Aorta (tissue), 5 donors: ENCODE measurements around the gene MAN2B2. TPM values are rescaled to one million over a fixed set of nuclear protein-coding genes. Genes with fewer than 3 reads are reported as not detected.

Source experiments
- ATAC-seq: fragments of 200-7000 bp; cut with Tn5 transposase; one replicate; pipeline ENCODE4 v1.9.1; 2022; ENCODE audit warnings: moderate library complexity; ENCODE audit not compliant: low FRiP score
- DNase-seq, 2 donors: peaks; one replicate each; pipeline ENCODE4 v3.0.0-alpha.2; 2020
- H3K27ac ChIP-seq, 2 donors: one replicate each; pipeline ENCODE4 v1.5.1; 2013; ENCODE audit warnings: low read length in 2 of 2, mild to moderate bottlenecking in 2 of 2, moderate library complexity in 2 of 2, control low read depth in 1 of 2, inconsistent platforms in 1 of 2, low read depth in 1 of 2
- H3K27me3 ChIP-seq, 2 donors: one replicate each; pipeline ENCODE4 v1.6.1; 2013; ENCODE audit warnings: control low read depth in 1 of 2, low read length in 1 of 2, mild to moderate bottlenecking in 1 of 2, moderate library complexity in 1 of 2; ENCODE audit not compliant: insufficient read depth in 2 of 2, control insufficient read depth in 1 of 2
- H3K36me3 ChIP-seq, 2 donors: one replicate each; pipeline ENCODE4 v1.6.1; 2013; ENCODE audit warnings: control low read depth in 1 of 2, low read length in 1 of 2, mild to moderate bottlenecking in 1 of 2; ENCODE audit not compliant: insufficient read depth in 2 of 2, control insufficient read depth in 1 of 2
- H3K4me1 ChIP-seq, 2 donors: one replicate each; pipeline ENCODE4 v1.6.1; 2013; ENCODE audit warnings: low read length in 2 of 2, control low read depth in 1 of 2, mild to moderate bottlenecking in 1 of 2, moderate library complexity in 1 of 2; ENCODE audit not compliant: insufficient read depth in 2 of 2, control insufficient read depth in 1 of 2
- H3K4me3 ChIP-seq, 2 donors: one replicate each; pipeline ENCODE4 v1.5.1; 2013; ENCODE audit warnings: low read length in 2 of 2, control low read depth in 1 of 2, mild to moderate bottlenecking in 1 of 2
- H3K9me3 ChIP-seq: one replicate; pipeline ENCODE4 v1.6.1; 2013; ENCODE audit warnings: mild to moderate bottlenecking, low read length; ENCODE audit not compliant: control insufficient read depth
- WGBS, 2 donors: extraction: QIAGEN DNeasy Blood & Tissue Kit; methylation state at CpG; one replicate each; pipeline ENCODE4 v1.1.7; 2013; 5-methylcytosine and 5-hydroxymethylcytosine counted together
- intact Hi-C, 2 donors: fragments of 100-400 bp; cut with DNase I; formaldehyde crosslinking; loops; one replicate each; pipeline versions ENCODE4 v1.14.2 to v1.15.0; 2022
- polyA plus RNA-seq, 2 donors: library from polyadenylated mRNA; stranded (reverse); fragments of 200-250 nt; gene quantifications; one replicate each; pipeline ENCODE4 v1.2.3, GENCODE V29; 2013
- total RNA-seq, 2 donors: library from RNA; stranded (reverse); fragmentation: NEBNext Ultra II Directional; extraction: Animal tissue kit (Norgen Biotek cat#: 25700); gene quantifications; one replicate each; pipeline ENCODE4 v1.2.1, GENCODE V29; 2021
- donor health status: healthy with polysubstance abuse.
- donor health status: Bipolar disorder and iron deficiency.
- donor health status: DM: no; HTN: no; CAD: no.
- donor health status: DM: no; HTN: no; CAD: no.
- donor health status: DM: yes; HTN: yes; CAD: no.

Gene MAN2B2
- total and polyA plus RNA-seq, 4 donors, result 13.1 to 58.0 (median 42.5) TPM

DNA sequence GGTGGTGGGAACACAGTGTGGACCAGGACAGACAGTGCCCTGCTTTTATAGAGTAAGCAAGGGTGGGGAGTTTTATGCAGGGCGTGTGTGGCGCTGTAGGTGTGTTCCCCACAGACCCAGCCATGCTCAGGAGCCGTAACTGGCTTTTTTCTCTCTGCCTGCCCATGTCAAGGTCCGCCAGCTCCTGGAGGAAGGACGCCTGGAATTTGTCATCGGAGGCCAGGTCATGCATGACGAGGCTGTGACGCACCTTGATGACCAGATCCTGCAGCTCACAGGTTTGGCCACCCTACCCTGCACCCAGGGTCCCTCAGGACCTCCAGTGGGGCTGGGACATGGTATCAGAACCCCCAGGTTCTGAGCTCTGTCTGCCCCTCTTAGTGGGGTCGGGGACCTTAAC, 3.2 kb downstream of the MAN2B2 start:
- DNase-seq, result no peak
- no peak for ATAC-seq
- no peak overlapping the region for H3K27ac ChIP-seq

DNA sequence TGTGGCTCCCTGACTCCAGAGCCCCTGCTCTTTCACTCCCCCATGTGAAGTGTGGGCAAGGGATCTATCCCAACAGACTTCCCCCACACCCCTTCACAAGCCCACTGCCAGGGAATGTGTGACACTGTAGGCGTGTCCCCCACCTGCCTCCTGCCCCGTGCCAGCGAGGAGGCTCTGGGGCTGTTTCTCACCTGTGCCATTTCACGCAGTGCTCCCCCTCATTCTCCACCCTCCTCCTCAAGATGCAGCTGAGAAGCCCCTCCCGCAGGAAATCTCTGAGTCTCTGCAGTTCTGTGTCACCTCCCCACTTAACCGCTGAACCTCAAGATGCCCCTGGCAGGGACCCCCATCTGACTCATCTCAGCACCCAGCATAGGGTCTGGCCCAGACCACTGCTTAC, 5.4 kb downstream of the MAN2B2 start:
- Histone ChIP-seq H3K27me3 (no peaks in the 10 kb centered on the region), H3K27ac (no peak overlapping the region), H3K36me3 (peaks cover 0 to 10% of the 10 kb centered on the region in 2 donors), H3K4me3 (no peak overlapping the region), H3K9me3 (peaks cover 3% of the 10 kb centered on the region), H3K4me1 (no peaks in the 10 kb centered on the region)
- DNase-seq, result no peak
- WGBS, 2 donors, result 92 to 96% methylated on average over 6 of the region's 6 CpGs
- intact Hi-C loops, result no loop called here
- ATAC-seq, result no peak

More for the DNA sequence above, 3.2 kb downstream of the MAN2B2 start:
- no peaks in the 10 kb centered on the region for H3K27me3 ChIP-seq
- H3K4me3 ChIP-seq, result no peak overlapping the region
- WGBS, 2 donors, result 94 to 96% methylated on average over 9 of the region's 9 CpGs
- H3K36me3 ChIP-seq, result peaks cover 0 to 8% of the 10 kb centered on the region in 2 donors
- intact Hi-C loops, result no loop called here
- H3K9me3 ChIP-seq, result peaks cover 3% of the 10 kb centered on the region
- H3K4me1 ChIP-seq, result no peaks in the 10 kb centered on the region

DNA sequence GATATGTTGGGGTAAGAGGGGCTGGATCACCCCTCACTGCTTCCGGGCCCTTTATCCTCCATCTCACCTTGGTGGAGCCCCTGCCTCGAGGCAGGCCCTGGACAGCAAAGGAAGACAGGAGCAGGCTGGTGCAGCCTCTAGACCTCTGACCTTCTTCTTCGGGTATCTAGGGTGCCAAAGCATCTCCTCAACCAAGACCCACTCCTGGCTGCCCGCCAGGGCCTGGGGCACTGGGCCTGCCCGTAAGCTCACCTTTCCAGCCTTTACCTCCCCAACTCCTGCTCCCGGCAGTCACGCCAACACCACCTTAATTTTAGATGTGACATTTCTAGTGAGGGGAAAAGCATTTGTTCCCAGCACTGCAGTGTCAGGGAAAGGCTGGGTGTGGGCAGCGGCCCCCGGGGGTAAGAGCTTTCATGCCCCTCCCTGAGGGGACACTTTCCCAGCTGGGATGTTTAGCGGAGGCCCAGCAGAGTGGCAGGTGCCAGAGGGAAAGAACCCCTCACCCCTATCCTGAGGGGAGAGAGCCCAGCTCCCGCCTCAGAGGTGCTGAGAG, 6.7 kb downstream of the MAN2B2 start:
- WGBS, 2 donors, result 92 to 93% methylated on average over 11 of the region's 11 CpGs
- Histone ChIP-seq H3K27me3 (no peaks in the 10 kb centered on the region), H3K9me3 (peaks cover 3% of the 10 kb centered on the region), H3K4me1 (no peaks in the 10 kb centered on the region), H3K4me3 (no peak overlapping the region), H3K36me3 (peaks cover 0 to 11% of the 10 kb centered on the region in 2 donors), H3K27ac (no peak overlapping the region)
- intact Hi-C loops, result no loop called here
- no peak for ATAC-seq
- no peak for DNase-seq

DNA sequence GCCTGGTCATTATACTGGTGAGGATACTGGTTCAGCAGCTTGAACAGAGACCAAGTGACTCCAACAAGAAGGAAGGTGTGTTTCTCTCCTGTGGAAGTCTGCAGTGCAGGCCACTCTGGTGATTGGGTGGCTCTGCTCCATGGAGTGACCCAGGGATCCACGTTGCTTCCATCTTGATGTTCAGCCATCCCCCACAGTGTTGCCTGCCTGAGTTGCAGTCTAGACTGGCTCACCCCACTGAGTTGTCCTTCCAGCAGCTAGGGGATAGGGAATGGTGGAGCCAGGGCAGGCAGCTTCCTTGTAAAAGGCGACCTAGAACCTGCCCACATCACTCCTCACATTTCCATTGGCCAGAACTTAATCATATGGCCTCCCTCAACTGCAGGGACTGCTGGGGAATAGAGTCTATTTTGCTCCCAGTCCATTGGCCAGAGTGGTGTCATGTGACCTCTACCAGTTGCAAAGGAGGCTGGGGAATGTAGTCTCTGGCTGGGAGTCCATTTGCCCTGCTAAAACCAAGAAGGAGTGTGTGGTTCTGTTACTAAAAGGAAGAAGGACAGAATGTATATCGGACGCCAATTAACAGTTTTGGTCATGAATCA, 8.0 kb downstream of the MAN2B2 start:
- no peak for DNase-seq
- 75 to 87% methylated on average over 4 of the region's 4 CpGs for WGBS, 2 donors
- no peak for ATAC-seq
- Histone ChIP-seq H3K4me3 (no peak overlapping the region), H3K36me3 (peaks cover 0 to 11% of the 10 kb centered on the region in 2 donors), H3K9me3 (peaks cover 3% of the 10 kb centered on the region), H3K27me3 (no peaks in the 10 kb centered on the region), H3K27ac (no peak overlapping the region), H3K4me1 (no peaks in the 10 kb centered on the region)
- intact Hi-C loops, result no loop called here

DNA sequence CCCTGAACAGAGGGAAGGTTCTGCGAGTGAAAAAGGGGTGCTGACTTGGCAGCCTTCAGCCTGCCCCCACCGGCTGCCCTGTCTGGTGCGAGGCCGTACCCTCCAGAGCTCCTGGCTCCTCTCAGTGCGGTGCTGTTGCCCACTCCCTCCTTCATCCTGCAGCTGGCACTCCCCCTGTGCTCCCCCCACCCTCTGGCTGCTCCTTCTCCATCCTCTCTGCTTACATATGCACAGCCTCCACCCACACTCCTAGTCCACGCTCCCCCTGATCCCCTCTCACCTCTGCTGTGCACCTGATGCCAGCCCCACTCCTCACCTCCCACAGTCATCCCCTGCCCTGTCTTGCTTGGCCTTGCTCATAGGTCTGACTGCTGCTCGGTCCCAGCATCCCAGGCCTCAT, 9.9 kb downstream of the MAN2B2 start:
- Histone ChIP-seq H3K9me3 (peaks cover 3% of the 10 kb centered on the region), H3K4me1 (no peaks in the 10 kb centered on the region), H3K36me3 (peaks cover 0 to 8% of the 10 kb centered on the region in 2 donors), H3K4me3 (no peak overlapping the region), H3K27ac (no peak overlapping the region), H3K27me3 (no peaks in the 10 kb centered on the region)
- 89 to 94% methylated on average over 7 of the region's 7 CpGs for WGBS, 2 donors
- intact Hi-C loops, result no loop called here
- no peak for DNase-seq
- no peak for ATAC-seq

DNA sequence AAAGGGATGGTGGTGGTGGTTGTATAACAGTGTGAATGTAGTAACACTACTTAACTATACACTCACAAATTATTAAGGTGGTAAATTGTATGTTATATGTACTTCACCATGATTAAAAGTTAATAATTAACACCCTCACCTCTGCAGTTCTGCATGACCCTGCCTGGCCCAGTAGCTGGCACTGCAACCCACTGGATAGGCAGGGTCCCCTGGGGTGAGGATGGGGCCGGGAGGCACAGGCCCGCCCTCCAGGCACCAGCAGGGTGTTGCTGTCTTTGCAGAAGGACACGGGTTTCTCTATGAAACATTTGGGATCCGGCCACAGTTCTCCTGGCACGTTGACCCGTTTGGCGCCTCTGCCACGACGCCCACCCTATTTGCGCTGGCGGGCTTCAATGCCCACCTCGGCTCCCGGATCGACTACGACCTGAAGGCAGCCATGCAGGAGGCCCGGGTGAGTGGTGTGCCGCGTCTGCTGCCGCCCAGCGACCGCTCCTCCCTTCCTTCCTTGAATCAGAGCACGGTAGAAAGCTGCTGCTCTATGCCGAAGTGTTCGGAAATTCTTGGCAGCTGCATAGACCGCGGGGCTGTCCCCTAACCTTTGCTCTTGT, 11.8 kb downstream of the MAN2B2 start:
- no peaks in the 10 kb centered on the region for H3K4me1 ChIP-seq
- 82 to 84% methylated on average over 26 of the region's 26 CpGs for WGBS, 2 donors
- H3K27me3 ChIP-seq, result no peaks in the 10 kb centered on the region
- H3K4me3 ChIP-seq, result no peak overlapping the region
- DNase-seq (no peak), ATAC-seq (no peak)
- H3K36me3 ChIP-seq, result peaks cover 0 to 5% of the 10 kb centered on the region in 2 donors
- peaks cover 3% of the 10 kb centered on the region for H3K9me3 ChIP-seq
- intact Hi-C loops, result no loop called here
- no peak overlapping the region for H3K27ac ChIP-seq

DNA sequence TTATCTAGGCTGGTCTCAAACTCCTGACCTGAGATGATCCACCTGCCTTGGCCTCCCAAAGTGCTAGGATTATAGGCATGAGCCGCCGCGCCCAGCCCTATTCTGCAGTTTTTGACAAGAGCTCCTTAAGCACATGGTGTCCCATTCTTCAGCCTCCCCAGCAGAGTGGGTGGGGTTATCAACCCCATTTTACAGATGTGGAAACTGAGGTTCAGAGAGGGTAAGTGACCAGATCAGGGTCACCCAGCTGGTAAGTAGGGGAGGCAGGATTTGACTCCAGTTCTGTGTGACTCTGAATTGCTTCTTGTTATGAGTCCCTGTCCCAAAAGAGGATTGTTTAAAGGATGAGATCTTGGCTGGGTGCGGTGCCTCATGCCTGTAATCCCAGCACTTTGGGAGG, 14.5 kb downstream of the MAN2B2 start:
- H3K9me3 ChIP-seq, result no peaks in the 10 kb centered on the region
- peaks cover 0 to 7% of the 10 kb centered on the region in 2 donors for H3K36me3 ChIP-seq
- intact Hi-C loops, result no loop called here
- ATAC-seq (no peak), DNase-seq (no peak)
- 97 to 100% methylated on average over 4 of the region's 4 CpGs for WGBS, 2 donors
- no peaks in the 10 kb centered on the region for H3K27me3 ChIP-seq
- H3K27ac ChIP-seq, result no peak overlapping the region
- no peaks in the 10 kb centered on the region for H3K4me1 ChIP-seq
- no peak overlapping the region for H3K4me3 ChIP-seq

DNA sequence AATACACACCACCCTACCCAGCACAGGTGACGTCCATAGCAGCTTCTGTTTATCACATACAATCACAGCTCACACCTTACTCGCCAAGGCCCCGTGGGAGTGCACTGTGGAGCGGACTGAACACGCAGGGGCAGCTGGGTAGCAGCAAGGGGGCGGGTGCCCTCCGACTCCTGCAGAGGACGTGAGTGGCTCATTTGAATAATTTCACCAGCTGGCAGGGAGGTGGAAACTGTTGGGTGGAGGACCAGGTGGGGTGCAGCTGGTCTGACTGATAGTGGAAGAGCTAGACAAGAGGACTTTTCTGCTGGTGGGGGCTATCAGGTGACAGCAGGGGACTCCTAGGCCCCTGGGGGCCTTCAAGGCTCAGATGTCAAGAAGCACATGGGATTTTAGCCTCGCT, 16.3 kb downstream of the MAN2B2 start:
- Histone ChIP-seq H3K27me3 (no peaks in the 10 kb centered on the region), H3K27ac (no peak overlapping the region), H3K4me1 (no peaks in the 10 kb centered on the region), H3K9me3 (no peaks in the 10 kb centered on the region), H3K4me3 (no peak overlapping the region), H3K36me3 (peaks cover 0 to 4% of the 10 kb centered on the region in 2 donors)
- intact Hi-C loops, result no loop called here
- ATAC-seq, result no peak
- 77 to 91% methylated on average over 9 of the region's 9 CpGs for WGBS, 2 donors
- DNase-seq, result no peak

DNA sequence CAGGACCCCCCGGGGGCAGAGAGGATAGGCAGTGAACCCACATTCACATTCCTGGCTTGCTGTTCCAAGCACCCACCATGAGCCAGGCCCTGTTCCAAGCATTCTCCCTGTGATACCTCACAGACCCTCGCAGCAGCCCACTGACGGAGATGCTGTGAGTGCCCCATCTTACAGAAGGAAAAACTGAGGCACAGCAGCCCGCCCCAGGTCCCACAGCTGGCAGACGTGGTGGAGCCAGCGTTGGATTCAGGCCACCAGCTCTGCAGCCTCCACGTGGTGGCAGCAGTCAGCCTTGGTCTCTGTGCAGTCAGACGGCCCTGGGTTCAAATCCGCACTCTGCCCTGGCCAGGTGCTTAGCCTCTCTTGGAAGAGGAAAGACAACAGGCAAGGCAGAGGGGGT, 16.8 kb downstream of the MAN2B2 start:
- H3K4me1 ChIP-seq, result no peaks in the 10 kb centered on the region
- peaks cover 0 to 4% of the 10 kb centered on the region in 2 donors for H3K36me3 ChIP-seq
- DNase-seq (no peak), ATAC-seq (no peak)
- intact Hi-C loops, result no loop called here
- WGBS, 2 donors, result 76 to 80% methylated on average over 9 of the region's 9 CpGs
- no peak overlapping the region for H3K27ac ChIP-seq
- H3K4me3 ChIP-seq, result no peak overlapping the region
- no peaks in the 10 kb centered on the region for H3K9me3 ChIP-seq
- no peaks in the 10 kb centered on the region for H3K27me3 ChIP-seq
